SW480 (cell line): Measurements from ENCODE around the gene SYPL1.
A peak's percentile ranks its signal among the peaks of the same experiment; 100 is the strongest.

Experiments used
- DNase-seq: peaks from one replicate; pipeline ENCODE4 v3.0.0-alpha.2; 2016; ENCODE audit warnings: low spot score

Gene SYPL1

DNA sequence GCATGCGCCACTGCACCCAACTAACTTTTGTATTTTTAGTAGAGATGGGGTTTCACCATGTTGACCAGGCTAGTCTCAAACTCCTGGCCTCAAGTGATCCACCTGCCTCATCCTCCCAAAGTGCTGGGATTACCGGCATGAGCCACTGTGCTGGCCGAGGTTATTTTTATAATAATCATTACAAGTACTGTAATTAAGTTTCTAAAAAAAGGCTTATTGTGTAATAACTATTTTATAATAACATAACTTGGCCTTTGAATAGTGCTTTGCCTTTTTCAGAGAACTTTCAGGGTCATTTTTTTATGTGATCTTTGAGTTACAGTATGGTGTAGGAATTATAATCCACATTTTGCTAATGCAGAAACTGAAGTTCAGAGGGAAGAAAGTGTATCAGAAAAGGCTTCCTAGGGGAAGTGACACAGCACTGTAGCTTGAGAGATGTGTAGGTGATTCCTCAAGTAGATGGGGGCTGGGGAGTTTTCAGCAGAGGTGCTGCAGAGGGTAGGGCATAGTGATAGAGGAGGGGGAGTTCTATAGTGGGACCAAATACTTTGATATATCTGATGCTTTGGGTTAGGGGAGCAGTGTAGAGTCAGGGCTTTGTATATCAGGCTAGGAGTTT, 9.2 kb upstream of the SYPL1 start:
- DNase-seq = no peak

DNA sequence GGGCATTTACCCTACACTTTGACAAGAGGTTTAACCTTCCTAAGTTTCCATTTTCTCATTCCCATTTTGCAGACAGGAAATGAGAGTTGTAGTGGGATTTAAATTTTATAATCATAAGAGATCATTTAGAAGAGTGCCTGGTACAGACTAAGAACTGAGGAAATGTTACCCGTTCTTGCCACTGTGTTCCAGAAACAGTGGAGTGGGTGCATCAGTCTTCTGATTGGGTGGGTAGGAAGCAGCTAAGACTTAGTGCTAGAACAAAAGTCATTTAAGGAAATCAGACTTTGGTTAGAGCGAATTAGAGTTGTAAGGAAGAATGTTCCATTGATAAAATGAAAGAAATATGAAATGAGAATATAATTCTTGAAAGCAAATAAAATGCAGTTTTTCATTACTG, 8.4 kb upstream of the SYPL1 start:
- no peak for DNase-seq

DNA sequence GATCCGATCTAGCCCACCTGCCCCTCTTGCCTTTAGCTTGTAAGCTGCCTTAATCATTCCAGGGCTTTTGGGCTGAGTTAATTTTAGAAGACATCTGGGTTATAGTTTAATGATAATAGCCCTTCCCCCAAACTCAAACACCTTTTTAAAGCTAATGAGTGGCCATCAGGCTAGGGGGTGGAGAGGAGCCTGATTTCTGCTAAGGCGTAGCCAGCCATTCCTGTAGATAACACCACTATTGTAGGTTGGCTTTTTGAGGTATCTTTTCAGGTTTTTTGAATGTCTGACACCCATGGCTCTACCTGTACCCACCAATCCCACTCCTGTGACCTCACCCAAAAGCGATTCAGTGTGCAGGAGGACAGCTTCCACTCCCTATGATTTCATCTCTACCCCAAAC, 7.6 kb upstream of the SYPL1 start:
- no peak for DNase-seq

DNA sequence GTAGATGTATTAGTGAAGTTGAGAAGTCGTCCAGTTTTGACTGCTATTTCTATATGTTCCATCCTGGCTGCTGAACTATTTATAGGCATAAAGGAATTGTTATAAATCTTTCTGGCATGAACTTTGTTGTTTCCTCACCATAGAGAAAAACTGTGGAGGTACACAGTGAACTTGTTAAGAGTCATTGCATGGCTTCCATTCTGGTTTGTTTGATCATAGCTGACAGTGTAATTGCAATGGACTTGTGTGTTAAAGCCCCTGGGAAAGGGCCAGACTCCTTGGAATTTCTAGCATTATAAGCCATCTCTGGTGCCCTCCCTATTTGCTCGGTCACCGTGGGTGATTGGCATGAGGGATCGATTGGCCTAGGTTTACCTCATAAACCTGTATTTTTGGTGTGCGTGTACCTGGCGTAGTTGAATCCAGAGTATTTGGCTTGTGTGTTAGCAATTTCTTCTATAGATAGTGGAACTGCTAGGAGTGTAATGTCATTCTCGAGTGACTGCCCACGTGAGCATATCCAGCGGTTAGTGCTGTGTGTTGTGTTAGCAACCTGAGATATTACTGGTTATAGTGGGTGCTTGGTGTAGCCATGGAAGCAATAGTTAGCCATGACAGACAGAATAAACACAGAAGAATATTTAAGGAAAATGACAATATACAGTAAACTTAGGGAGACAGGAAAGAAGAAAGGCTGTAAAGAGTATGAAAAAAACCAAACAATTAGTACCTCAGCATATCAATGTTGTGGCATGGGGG, 5.9 kb upstream of the SYPL1 start:
- DNase-seq = no peak

DNA sequence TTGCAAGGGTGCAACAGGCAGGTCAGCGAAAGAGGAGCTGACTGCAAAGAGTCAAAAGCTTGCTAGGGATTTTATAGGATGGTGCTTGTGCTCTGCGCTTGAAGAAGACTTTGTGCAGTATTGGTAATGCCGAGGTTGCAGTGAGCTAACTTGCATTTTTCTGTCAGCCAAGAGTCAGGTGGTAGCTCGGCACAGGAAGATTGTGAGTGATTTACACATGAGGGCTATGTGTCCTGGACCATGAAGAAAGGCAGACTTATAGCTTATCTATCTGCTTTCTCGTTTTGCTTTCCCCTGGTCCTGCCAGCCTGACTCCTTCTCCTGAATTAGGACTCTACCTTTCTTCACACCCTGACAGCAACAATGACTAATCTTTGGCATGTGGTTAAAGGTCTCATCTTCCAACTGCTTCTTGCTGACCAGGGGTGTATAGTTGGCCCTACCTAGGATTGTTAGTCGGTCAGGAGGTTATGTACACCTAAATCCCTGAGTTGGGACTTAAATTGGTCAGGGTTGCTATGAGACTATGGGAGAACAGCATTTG, 4.1 kb upstream of the SYPL1 start:
- DNase-seq = no peak

DNA sequence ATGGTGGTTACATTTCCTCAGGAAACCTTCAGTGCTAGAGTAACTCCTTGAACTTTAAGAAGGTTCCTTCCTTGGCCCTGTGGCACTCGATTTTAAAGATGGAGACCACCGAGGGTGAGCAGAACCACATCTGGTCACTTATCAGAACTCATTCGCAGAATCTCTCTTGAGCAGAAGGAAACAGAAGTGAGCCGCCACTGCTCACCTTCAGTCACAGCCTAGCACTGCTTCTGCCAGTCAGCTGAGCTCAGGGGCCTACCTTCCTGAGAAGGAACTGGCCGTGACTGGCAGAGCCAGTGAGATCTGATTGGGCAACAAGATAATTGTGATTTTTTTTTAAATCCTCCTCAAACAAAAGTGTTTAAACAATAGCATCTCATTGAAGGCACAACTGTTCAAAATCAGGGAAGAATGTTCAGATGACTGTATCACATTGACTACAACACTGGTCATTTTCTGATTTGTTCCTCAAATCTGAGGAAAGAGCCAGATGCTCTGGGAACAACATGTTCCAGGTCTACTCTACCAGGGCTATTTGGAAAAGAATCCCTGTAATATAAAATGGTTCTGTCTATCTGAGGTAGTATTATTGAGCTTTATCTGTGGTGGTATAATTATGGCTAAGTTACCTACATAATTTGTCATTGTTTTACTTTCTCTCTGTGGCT, 2.7 kb upstream of the SYPL1 start:
- no peak for DNase-seq

DNA sequence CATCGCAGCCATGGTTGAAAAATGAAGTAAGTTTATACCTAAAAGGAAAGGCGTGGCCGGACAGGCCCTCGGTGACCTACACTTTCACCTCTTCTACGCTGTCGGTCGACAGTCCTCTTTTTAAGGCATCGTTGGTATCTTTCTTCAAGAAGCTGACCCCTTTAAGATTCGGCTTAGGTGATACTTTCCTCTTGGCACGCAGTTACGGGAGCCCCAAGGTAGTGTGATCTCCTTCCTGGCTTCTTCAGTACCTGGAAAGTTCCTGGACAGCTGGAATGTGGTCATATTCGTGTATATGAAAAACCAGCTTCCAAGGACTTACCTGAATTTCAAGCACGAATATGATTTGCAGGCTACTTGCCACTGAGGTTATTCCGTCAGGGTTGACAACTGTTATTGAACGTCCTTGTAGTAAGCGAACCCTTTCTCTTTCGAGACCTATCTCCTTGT, 885 bp upstream of the SYPL1 start:
- no peak for DNase-seq

DNA sequence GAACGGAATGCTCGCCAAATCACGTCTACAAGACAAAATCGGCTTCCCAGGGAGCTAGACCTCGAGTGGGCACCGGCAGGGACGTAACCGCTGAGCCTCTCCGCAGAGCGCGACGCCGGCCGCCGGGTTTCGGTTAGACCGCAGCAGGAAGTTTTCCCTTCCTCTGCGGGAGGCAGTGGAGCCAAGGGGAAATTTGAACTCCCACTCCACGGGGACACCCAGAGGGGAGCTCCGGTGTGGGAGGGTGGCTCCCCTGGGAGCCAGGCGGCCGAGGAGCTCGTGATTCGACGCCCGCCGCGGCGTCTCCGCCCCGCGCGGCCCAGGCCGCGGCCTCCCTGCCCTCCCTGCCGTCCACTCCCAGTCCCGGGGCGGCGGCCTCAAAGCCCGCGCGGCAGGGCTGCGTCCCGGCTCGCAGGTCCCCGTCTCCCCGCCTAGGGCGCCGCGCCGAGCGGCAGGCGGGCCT, 426 bp downstream of the SYPL1 start:
- peak; percentile 86 for DNase-seq

DNA sequence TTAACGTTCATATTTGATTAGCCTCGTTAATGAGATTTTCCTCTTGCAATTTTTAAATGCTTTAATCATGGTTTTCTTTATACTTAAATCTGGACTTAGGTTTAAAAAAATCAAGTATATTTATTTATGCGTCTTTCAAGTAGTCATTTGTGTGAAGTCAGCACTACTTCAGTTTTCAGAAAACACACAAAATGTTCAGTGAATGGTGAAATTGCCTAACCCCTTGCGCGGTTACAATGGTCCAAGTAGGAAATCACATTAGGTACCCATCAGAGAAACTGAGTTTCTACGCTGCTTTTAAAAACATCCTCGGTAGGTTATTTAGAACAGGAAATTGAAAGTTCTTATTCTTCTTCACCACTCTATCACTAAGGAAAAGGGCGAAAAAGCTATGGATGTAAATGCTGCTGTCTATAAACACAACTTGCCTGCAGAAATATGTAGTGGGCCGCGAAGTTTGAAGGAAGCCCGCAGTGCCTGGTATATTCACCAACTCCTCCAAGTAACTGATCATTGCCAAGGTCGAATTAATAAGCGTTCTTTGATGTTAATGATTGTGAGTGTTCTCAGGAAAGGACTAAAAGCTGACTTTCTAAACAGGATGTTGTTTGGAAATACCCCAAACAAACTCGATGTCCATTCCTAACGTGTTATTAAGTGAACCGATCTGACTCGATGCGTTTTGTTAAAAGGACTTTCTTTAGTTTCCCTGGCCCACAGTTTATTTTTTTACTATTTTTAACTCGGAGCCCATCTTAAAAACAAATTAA, 1.0 kb downstream of the SYPL1 start:
- DNase-seq = peak; percentile 47

DNA sequence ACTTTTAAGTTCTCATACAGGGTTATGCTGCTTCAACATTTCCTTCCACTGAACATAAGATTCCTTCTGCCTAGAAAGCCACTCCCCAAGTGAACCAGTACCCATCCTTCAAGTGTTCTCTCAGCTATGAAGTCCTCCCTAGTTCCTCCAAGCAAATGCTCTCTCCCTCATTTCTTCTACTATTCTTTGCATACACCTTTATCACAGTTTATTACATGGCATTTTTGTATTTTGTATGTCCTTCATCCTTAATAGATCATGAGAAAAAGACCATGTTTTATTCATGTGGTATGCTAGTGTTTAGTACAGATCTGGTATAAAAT, 1.9 kb downstream of the SYPL1 start:
- no peak for DNase-seq

DNA sequence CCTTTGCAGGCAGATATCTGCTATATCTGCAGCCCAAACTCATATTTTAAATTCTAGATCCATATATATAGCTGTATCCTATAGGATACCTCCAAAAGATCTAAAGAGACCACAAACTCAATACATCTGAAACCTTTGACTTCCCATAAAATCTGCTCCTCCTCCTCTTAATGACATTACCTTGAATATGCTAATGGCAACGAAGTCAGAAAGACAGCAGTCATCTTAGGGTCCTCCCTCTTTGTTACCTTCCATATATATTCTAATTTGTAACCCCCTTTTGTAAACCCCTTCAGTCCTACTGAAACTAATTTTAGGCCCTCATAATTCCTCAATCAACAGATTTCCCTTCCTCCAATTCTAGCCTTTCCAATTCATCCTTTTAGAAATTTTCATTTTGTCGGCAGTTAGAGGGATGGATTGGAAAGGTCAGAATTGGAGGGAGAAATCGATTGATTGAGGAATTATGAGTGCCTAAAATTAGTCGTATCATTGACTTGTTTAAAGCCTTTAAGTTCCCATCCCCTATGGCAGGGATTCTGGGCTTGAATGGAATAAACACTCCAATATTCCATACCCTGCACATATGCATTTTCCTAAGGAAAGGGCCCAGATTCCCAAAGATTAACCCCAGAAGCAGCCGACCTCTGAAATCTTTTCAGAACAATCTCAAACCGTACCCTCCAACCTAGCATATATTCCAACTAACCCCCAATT, 2.4 kb downstream of the SYPL1 start:
- no peak for DNase-seq

DNA sequence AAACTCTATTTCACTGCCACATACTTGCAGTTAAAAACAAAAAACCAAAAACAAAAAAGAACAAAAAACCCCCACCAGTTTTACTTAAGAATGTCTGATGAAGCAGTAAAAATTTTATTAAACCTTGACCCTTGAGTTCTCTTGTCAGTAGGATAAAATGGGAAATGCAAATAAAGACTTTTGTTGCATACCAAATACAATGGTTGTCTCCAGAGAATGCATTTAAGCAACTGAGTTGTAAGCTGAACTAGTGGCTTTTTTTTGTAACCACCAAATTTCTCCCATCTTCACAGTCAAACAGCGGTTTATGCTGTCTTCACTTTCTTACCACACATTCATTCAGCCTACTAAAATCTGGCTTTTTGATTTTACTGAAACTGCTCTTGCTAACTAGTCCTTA, 3.1 kb downstream of the SYPL1 start:
- DNase-seq = no peak

DNA sequence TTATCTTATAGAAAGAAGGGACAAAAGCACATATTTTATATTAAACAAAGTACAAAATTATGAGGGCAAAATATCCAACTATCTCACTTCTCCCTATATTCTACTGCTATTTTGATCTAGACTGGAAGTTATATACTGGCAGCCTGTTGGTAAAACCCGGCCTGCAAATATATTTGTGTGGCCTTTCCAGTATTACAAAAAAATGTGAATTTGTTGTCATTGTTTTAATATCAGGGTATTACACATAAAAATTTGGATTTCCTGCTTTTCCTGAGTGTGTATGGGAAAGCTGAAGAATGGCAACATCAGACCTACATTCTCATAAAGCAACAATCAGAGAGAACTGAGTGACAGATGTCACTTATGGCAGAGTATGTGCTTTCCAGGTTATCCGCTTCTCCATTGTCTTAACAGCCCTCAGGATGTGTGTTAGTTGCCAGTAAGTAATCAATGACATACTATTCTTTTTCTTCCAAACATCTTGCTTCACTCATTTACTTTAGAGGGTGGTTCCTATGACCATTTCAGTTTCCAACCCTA, 7.3 kb downstream of the SYPL1 start:
- no peak for DNase-seq

DNA sequence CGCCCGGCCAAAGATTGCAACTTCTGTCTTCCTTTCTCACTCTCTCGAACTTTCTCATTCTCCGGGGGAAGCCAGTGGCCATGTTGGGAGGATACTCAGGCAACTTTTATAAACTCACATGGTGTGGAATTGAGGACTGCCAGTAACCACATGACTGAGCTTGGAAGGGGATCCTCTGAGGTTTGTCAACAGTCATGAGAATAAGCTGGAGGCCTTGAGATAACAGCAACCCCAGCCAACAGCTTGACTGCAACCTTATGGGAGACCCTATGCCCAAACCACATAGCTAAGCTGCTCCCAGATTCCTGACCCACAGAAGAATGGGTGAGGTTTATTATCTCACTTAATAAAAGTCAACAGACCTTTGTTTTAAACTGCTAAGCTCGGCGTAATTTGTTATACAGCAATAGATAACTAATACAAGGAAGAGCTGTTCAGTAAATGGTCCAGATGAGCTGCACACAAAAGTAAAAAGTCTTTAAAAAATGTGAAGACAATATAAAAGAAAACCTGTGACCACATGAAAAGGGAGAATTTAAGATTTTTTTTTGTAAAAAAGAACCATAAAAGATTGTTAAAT, 9.6 kb downstream of the SYPL1 start:
- no peak for DNase-seq

DNA sequence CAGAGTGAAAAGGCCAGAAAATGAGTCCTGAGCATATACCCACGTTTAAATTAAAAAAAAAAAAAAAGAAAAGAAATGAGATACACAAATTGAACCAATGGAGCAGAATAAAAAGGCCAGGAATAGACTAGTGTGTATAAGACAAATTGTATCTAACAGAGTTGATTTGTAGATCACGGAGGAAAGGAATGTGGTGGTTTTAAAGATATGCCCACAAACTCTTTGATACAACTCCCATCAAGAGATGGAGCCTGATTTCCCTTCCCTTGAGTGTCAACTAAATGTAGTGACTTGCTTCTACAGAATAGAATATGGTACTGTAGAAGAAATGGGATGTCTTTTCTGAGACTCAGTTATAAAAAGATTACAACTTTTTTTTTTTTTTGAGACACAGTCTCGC, 10.4 kb downstream of the SYPL1 start:
- peak; percentile 64 for DNase-seq

DNA sequence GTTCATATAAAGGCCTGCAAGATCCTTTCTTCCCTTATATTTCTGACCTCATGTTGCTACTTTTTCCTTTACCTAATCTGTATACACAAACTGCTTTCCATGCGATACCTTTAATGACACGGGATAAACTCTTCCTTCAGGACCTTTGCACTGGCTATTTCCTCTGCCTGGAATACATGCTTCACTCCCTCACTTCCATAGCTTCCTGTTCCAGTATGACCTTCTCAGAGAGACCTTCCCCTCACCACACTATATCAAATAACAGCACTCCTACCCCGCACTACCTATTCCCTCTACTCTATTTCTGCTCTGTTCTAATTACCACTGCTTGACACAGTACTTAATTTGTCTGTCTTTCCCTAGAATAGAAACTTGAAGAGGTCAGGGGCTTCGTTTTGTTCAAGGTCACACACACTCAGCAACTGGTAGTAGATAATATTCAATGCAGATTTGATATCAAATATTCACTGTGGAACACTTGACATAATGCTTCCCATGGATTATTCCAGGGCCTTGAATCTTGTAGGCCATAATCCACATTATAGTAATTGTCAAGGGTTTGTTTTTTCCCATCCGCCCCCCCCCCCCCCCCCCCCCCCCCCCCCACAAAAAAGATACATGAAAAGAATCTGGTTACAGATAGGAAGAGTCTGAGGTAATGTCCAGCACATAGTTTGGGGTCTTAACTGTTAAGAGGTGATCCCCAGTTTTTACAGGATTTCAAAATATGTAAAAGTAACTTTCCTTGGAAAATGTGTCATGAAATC, 11.1 kb downstream of the SYPL1 start:
- no peak for DNase-seq

DNA sequence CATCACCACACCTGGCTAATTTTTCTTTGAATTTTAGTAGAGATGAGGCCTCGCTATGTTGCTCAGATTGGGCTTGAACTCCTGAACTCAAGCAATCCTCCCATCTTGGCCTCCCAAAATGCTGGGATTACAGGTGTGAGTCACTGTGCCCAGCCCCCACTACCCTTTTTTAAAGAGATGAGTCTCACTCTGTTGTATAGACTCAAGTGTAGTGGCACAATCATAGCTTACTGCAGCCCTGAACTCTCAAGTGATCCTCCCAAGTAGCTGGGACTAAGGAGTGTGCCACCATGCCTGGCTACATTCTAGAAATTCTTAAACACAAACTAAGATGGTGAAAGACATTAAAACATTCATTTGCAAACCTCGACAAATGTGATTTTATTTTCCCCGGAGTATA, 12.6 kb downstream of the SYPL1 start:
- no peak for DNase-seq

DNA sequence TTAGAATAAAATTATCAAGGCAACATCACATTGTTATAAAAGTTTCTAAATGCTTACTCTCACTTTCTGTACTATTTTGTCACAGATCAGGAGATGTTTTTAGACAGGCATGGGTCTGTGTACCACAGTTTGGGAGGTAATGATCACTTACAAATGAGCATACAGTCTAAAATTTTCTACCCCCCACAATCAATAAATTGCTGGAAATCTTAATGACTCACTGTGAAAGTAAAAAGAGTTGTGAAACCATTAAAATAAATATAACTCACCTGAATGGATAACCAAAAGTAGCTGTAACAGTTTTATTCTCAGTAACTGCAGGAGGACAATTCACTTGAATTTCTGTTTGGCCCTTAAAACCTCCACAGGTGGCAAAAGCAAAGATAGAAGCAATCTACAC, 13.2 kb downstream of the SYPL1 start:
- no peak for DNase-seq

DNA sequence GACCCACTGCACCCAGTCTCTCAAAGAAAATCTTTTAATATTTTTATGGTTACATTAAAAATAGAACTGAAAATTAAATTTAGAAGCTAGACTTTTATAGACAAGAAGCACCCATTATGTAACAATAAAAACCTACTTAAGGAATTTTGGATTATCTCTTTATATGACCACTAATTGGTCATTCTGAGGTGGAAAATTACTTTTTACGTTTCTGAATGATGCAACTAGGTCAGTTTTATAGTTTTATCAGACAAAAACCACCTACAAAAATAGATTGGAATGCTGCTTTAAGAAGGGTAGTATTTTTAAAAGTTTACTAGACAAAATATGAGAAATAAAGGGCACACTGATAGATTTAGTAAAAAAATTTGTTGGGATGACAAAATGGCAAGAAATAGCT, 16.5 kb downstream of the SYPL1 start:
- no peak for DNase-seq

DNA sequence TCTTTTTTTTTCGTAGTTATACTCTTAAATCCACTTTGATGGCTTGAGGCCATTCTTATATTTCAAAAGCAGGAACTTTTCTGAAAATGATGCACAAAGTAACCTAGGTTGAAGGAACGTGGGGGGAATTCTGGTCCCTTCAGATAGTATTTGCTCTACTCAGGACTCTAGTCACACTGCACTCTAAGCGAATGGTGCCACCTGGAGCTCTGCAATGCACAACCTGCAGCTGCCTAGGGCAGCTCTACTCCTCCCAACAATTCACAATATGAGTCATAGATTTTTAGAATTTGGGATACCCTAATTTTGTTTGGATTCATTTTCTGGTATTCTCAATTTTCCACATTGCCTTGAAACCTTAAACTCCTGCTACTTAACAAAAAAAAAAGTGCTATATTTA, 17.3 kb downstream of the SYPL1 start:
- no peak for DNase-seq
